SU-DHL-6 (cell line): ENCODE measurements around the gene KCNJ8.
"Not testable (repeated sequence)": the region's sequence is repeated elsewhere in the genome, so short reads cannot be mapped to it uniquely, and the experiment has no call there.

Experiments used
- H2AFZ ChIP-seq: fragments of 200-600 bp; sonication (generic); 2 replicates; pipeline ENCODE4 v1.6.1; 2014; ENCODE audit warnings: low read depth, mild to moderate bottlenecking, moderate library complexity, mixed read lengths, antibody characterized with exemption, low read length; ENCODE audit not compliant: severe bottlenecking
- H3F3A ChIP-seq: fragments of 200-600 bp; shearing (Covaris generic); 2 replicates; pipeline ENCODE4 v1.6.0; 2016; ENCODE audit warnings: antibody characterized with exemption, mild to moderate bottlenecking; ENCODE audit not compliant: insufficient read depth
- H3K27ac ChIP-seq: fragments of 200-600 bp; sonication (generic); 2 replicates; pipeline ENCODE4 v1.5.1; 2016; ENCODE audit warnings: low read depth, mild to moderate bottlenecking, low read length, moderate library complexity, mixed read lengths
- H3K27me3 ChIP-seq: fragments of 200-600 bp; sonication (generic), shearing (Covaris generic); 2 replicates; pipeline ENCODE4 v1.6.0; 2014; ENCODE audit warnings: mild to moderate bottlenecking, low read length
- H3K36me3 ChIP-seq: fragments of 200-600 bp; sonication (generic); 2 replicates; pipeline ENCODE4 v1.6.1; 2014; ENCODE audit warnings: mild to moderate bottlenecking, low read length, mixed read lengths
- H3K4me2 ChIP-seq: fragments of 300-600, 200-600 bp; shearing (Covaris generic), sonication (generic); 2 replicates; pipeline ENCODE4 v1.6.0; 2014; ENCODE audit warnings: low read length, low read depth, mild to moderate bottlenecking; ENCODE audit not compliant: poor library complexity, severe bottlenecking
- H3K4me3 ChIP-seq: fragments of 200-600 bp; sonication (generic); 2 replicates; pipeline ENCODE4 v1.5.1; 2014; ENCODE audit warnings: antibody characterized with exemption, low read length, mild to moderate bottlenecking, mixed read lengths; ENCODE audit not compliant: insufficient read depth, poor library complexity, severe bottlenecking
- H3K79me2 ChIP-seq: fragments of 200-600 bp; sonication (generic); 2 replicates; pipeline ENCODE4 v1.6.1; 2014; ENCODE audit warnings: mild to moderate bottlenecking, low read length, moderate library complexity; ENCODE audit not compliant: insufficient read depth
- H3K9ac ChIP-seq: fragments of 200-600 bp; sonication (generic); 2 replicates; pipeline ENCODE4 v1.7.0; 2014; ENCODE audit warnings: mild to moderate bottlenecking, low read length
- H3K9me2 ChIP-seq: fragments of 200-600 bp; sonication (generic); replicated peaks from 2 replicates; pipeline ENCODE4 v1.6.1; 2014; ENCODE audit warnings: low read length; ENCODE audit not compliant: insufficient read depth
- H3K9me3 ChIP-seq: fragments of 200-600 bp; sonication (generic); 2 replicates; pipeline ENCODE4 v1.6.1; 2014; ENCODE audit warnings: low read length, mixed read lengths; ENCODE audit not compliant: insufficient read depth
- H4K20me1 ChIP-seq: fragments of 200-600 bp; sonication (generic); 2 replicates; pipeline ENCODE4 v1.6.1; 2014; ENCODE audit warnings: low read depth, mild to moderate bottlenecking, antibody characterized with exemption, low read length, moderate library complexity, mixed read lengths
- CTCF ChIP-seq: fragments of 200-600 bp; sonication (generic); IDR thresholded peaks from one replicate; pipeline ENCODE4 v1.5.1; 2017; ENCODE audit warnings: antibody characterized with exemption, mild to moderate bottlenecking, low read length, moderate library complexity; ENCODE audit not compliant: insufficient read depth, poor library complexity, severe bottlenecking
- EZH2phosphoT487 ChIP-seq: fragments of 200-600 bp; sonication (generic), shearing (Covaris generic); conservative IDR thresholded peaks from 2 replicates; pipeline ENCODE4 v1.6.1; 2018; ENCODE audit warnings: mild to moderate bottlenecking, antibody characterized with exemption, low read length, moderate library complexity, mixed read lengths

Gene KCNJ8

GRCh38 chr12:21800011-21800410 is 25.5 kb upstream of the KCNJ8 start:
- no peak overlapping the region for H3K27ac ChIP-seq
- H3K9me2 ChIP-seq, result no peaks in the 10 kb centered on the region
- no peaks in the 10 kb centered on the region for H4K20me1 ChIP-seq
- no peak overlapping the region for H3K9ac ChIP-seq
- H3K36me3 ChIP-seq, result no peaks in the 10 kb centered on the region
- TF ChIP-seq EZH2phosphoT487, result no peak
- no peak for TF ChIP-seq CTCF
- H2AFZ ChIP-seq, result no peak overlapping the region
- H3F3A ChIP-seq, result no peaks in the 10 kb centered on the region
- no peak overlapping the region for H3K4me2 ChIP-seq
- no peak overlapping the region for H3K4me3 ChIP-seq
- no peaks in the 10 kb centered on the region for H3K27me3 ChIP-seq
- H3K79me2 ChIP-seq, result no peaks in the 10 kb centered on the region
- H3K9me3 ChIP-seq, result no peaks in the 10 kb centered on the region

DNA sequence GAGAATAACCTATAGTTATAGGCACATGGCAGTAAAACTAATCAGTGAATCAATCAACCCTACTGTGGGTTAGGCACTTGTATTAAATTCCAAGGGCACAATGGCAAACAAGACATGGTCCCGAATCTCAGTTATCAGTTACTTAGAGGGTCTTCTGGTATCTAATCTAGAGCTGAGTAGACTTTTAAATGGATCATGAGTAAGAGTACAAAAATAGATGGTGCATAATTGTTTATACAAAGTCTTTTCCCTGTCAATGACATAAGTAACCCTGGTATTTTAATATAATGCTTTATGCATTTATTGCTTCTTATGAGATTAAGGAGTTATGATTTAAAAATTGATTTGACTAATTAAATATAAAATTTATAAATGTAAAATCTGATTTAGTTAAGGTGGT is 23.0 kb upstream of the KCNJ8 start:
- Histone ChIP-seq H3F3A (no peaks in the 10 kb centered on the region), H3K9ac (no peak overlapping the region), H3K27me3 (no peaks in the 10 kb centered on the region), H2AFZ (no peak overlapping the region), H3K4me3 (no peak overlapping the region), H3K9me2 (no peaks in the 10 kb centered on the region), H3K9me3 (no peaks in the 10 kb centered on the region), H4K20me1 (no peaks in the 10 kb centered on the region), H3K36me3 (no peaks in the 10 kb centered on the region), H3K4me2 (no peak overlapping the region), H3K79me2 (no peaks in the 10 kb centered on the region), H3K27ac (no peak overlapping the region)
- no peak for TF ChIP-seq CTCF
- TF ChIP-seq EZH2phosphoT487, result no peak

GRCh38 chr12:21795648-21796328 is 21.3 kb upstream of the KCNJ8 start:
- Histone ChIP-seq H3F3A (no peaks in the 10 kb centered on the region), H3K27ac (no peak overlapping the region), H3K4me2 (no peak overlapping the region), H3K9me2 (no peaks in the 10 kb centered on the region), H4K20me1 (no peaks in the 10 kb centered on the region), H3K27me3 (no peaks in the 10 kb centered on the region), H3K4me3 (no peak overlapping the region), H3K36me3 (no peaks in the 10 kb centered on the region), H2AFZ (no peak overlapping the region), H3K9ac (no peak overlapping the region), H3K9me3 (no peaks in the 10 kb centered on the region), H3K79me2 (no peaks in the 10 kb centered on the region)
- TF ChIP-seq CTCF, result no peak
- no peak for TF ChIP-seq EZH2phosphoT487

- not testable (repeated sequence) for H2AFZ ChIP-seq, H3K79me2 ChIP-seq, H3K9ac ChIP-seq, H3K27me3 ChIP-seq, H4K20me1 ChIP-seq, H3K4me3 ChIP-seq, H3K9me3 ChIP-seq, H3F3A ChIP-seq, H3K36me3 ChIP-seq, H3K27ac ChIP-seq, H3K9me2 ChIP-seq, H3K4me2 ChIP-seq
Observed at GRCh38 chr12:21794807-21795595, 20.5 kb upstream of the KCNJ8 start.

DNA sequence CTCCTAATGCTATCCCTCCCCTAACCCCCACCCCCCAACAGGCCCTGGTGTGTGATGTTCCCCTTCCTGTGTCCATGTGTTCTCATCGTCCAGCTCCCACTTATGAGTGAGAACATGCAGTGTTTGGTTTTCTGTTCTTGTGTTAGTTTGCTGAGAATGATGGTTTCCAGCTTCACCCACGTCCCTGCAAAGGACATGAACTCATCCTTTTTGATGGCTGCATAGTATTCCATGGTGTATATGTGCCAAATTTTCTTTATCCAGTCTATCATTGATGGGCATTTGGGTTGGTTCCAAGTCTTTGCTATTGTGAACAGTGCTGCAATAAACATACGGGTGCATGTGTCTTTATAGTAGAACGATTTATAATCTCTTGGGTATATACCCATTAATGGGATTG is 15.2 kb upstream of the KCNJ8 start:
- not testable (repeated sequence) for H3K79me2 ChIP-seq, H3F3A ChIP-seq, H2AFZ ChIP-seq, H3K36me3 ChIP-seq, H3K9ac ChIP-seq, H4K20me1 ChIP-seq, H3K9me2 ChIP-seq, H3K4me3 ChIP-seq, H3K27me3 ChIP-seq, H3K27ac ChIP-seq, H3K9me3 ChIP-seq, H3K4me2 ChIP-seq
